Psoas muscle (tissue), 8 donors: ENCODE measurements around the gene CAP2. TPM values are rescaled to one million over a fixed set of nuclear protein-coding genes. Genes with fewer than 3 reads are reported as not detected.

ENCODE experiments used
- ATAC-seq, 4 donors: fragments of 200-7000 bp; cut with Tn5 transposase; one replicate each; pipeline ENCODE4 v1.9.1; 2020; ENCODE audit warnings: moderate library complexity in 3 of 4, mild to moderate bottlenecking in 2 of 4
- DNase-seq, 2 donors: peaks; one replicate each; pipeline ENCODE4 v3.0.0-alpha.2; 2020
- H3K27ac ChIP-seq: fragments of 200-600 bp; one replicate; pipeline ENCODE4 v1.8.0; 2022
- H3K27me3 ChIP-seq, 3 donors: fragments of 200-600 bp in 1 of 3; one replicate each; pipeline versions ENCODE4 v1.6.1 to v1.8.0; 2013 to 2022; ENCODE audit warnings: low read length in 2 of 3, mild to moderate bottlenecking in 2 of 3, moderate library complexity in 1 of 3; ENCODE audit not compliant: insufficient read depth in 3 of 3
- H3K36me3 ChIP-seq, 2 donors: fragments of 200-600 bp in 1 of 2; one replicate each; pipeline versions ENCODE4 v1.6.1 to v1.8.0; 2013 to 2022; ENCODE audit warnings: low read depth in 1 of 2, mild to moderate bottlenecking in 1 of 2, moderate library complexity in 1 of 2; ENCODE audit not compliant: insufficient read depth in 1 of 2
- H3K4me1 ChIP-seq: fragments of 200-600 bp; one replicate; pipeline ENCODE4 v1.8.0; 2022
- H3K4me3 ChIP-seq: fragments of 200-600 bp; one replicate; pipeline ENCODE4 v1.8.0; 2022; ENCODE audit warnings: mild to moderate bottlenecking
- H3K9me3 ChIP-seq: fragments of 200-600 bp; one replicate; pipeline ENCODE4 v1.8.0; 2022
- CTCF ChIP-seq: fragments of 200-600 bp; IDR thresholded peaks from one replicate; pipeline ENCODE4 v1.8.0; 2022; ENCODE audit warnings: antibody characterized with exemption
- WGBS, 3 donors: extraction: QIAGEN DNeasy Blood & Tissue Kit; methylation state at CpG; one replicate each; pipeline versions ENCODE4 v1.1.6 to v1.1.7; 2013; 5-methylcytosine and 5-hydroxymethylcytosine counted together
- intact Hi-C, 2 donors: fragments of 100-400 bp; cut with DNase I; formaldehyde crosslinking; loops; one replicate each; pipeline versions ENCODE4 v1.11.0 to v1.14.2; 2022
- polyA plus RNA-seq, 3 donors: library from polyadenylated mRNA; stranded (reverse); fragments of 200-250 nt; gene quantifications; one replicate each; pipeline ENCODE4 v1.2.3, GENCODE V29; 2013
- total RNA-seq, 4 donors: library from RNA; stranded (reverse); fragmentation: NEBNext Ultra II Directional in 2 of 4; extraction: Animal tissue kit (Norgen Biotek cat#: 25700) in 2 of 4; gene quantifications; one replicate each; pipeline versions ENCODE4 v1.2.1 to v1.2.4, GENCODE V29; 2021 to 2023
- donor health status: healthy with polysubstance abuse.
- donor health status: DM: no; HTN: no; CAD: no; lungs with moderate emphysema.
- donor health status: Bipolar disorder and iron deficiency.
- donor health status: healthy.
- donor health status: DM: yes; HTN: yes; CAD: no.
- donor health status: DM: no; HTN: no; CAD: no.
- donor health status: DM: no; HTN: no; CAD: no.
- donor health status: DM: yes; HTN: yes; CAD: no.

The CAP2 gene
- total and polyA plus RNA-seq, 7 donors = 176 to 452 (median 344) TPM

DNA sequence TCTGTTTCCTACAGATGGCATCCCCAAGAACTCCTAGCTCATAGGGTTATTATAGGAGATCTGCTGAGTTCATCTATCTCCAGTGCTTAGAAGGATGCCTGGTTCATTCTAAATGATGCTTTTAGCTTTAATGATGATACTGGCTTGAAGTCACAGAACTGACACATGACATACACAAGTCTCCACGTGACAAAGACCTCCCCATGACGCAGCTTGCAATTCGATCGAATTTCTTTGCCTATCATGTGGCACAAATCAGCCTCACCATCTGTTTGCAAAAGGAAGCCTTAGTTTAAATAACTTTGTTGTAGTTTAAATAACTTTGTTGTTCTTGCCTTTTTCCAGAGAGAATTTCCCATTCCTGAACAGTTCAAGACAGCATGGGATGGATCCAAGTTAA is 162.6 kb downstream of the CAP2 start:
- H3K36me3 ChIP-seq = peaks cover 2 to 65% of the 10 kb centered on the region in 2 donors
- intact Hi-C loops = loop anchor here in 1 of 2 donors (5.0 kb wide), 1 partner anchor 39 kb away; no protein-coding TSS in a partner anchor
- H3K27ac ChIP-seq = no peak overlapping the region
- no peaks in the 10 kb centered on the region for H3K9me3 ChIP-seq
- H3K4me1 ChIP-seq = no peaks in the 10 kb centered on the region
- no peak overlapping the region for H3K4me3 ChIP-seq
- WGBS, 3 donors = 73 to 79% (median 79%) methylated on average over 4 of the region's 4 CpGs
- H3K27me3 ChIP-seq = no peaks in the 10 kb centered on the region
- ATAC-seq = no peak
- no peak for TF ChIP-seq CTCF
- DNase-seq = no peak

- 92 to 94% (median 94%) methylated on average over 3 of the region's 3 CpGs for WGBS, 3 donors
- DNase-seq (no peak), ATAC-seq (no peak)
- H3K27me3 ChIP-seq = no peaks in the 10 kb centered on the region
- intact Hi-C loops = no loop called here
- no peaks in the 10 kb centered on the region for H3K9me3 ChIP-seq
- no peak overlapping the region for H3K4me3 ChIP-seq
- TF ChIP-seq CTCF = no peak
- H3K36me3 ChIP-seq = peaks cover 0 to 1% of the 10 kb centered on the region in 2 donors
- H3K27ac ChIP-seq = no peak overlapping the region
- H3K4me1 ChIP-seq = no peaks in the 10 kb centered on the region
Observed at GRCh38 chr6:17562636-17563035, 169.2 kb downstream of the CAP2 start.

DNA sequence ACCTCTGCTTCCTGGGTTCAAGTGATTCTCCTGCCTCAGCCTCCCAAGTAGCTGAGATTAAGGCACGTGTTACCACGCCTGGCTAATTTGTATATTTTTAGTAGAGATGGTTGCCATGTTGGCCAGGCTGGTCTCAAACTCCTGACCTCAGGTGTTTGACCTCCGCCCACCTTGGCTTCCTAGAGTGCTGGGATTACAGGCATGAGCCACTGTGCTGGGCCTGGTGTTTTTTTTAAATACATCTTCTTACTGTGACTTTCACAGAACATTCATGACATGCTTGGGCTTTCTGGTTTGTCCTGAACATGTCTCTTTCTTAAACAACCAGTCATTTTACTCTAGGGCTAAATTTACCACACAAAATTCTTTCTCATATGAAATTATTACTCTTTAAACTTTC is 172.0 kb downstream of the CAP2 start:
- DNase-seq (no peak), ATAC-seq (no peak)
- no peaks in the 10 kb centered on the region for H3K4me1 ChIP-seq
- H3K4me3 ChIP-seq = no peak overlapping the region
- H3K27ac ChIP-seq = no peak overlapping the region
- no peaks in the 10 kb centered on the region for H3K36me3 ChIP-seq
- no peaks in the 10 kb centered on the region for H3K27me3 ChIP-seq
- intact Hi-C loops = no loop called here
- no peaks in the 10 kb centered on the region for H3K9me3 ChIP-seq
- 82 to 96% (median 88%) methylated on average over 3 of the region's 3 CpGs for WGBS, 3 donors
- TF ChIP-seq CTCF = no peak

DNA sequence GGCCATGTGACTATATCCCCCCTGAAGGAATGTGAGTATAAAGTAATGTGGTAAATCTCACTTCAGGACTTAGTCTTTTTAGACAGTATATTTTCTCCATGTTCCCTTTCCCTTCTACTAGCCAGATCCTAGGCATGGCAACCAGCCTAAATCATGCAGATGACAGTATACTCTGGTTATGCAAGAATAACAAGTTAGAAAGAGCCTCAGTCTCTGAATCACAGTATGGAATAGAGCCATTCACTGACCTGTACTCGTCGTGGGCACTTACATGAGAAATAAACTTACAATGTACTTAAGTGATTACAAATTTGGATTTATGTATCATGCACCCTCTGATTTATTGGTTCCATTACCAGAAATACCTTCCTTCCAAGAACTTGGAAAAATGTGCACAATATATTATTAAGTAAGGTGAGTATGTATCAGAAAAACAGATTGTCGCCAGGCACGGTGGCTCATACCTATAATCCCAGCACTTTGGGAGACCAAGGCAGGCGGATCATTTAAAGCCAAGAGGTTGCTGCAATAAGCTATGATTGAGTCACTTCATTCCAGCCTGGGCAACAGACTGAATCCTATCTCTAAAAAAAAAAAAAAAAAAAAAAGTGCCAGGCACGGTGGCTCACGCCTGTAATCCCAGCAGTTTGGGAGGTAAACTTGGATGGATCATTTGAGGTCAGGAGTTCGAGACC is 181.6 kb downstream of the CAP2 start:
- intact Hi-C loops = no loop called here
- H3K36me3 ChIP-seq = no peaks in the 10 kb centered on the region

More for the DNA sequence above, 181.6 kb downstream of the CAP2 start:
- no peak overlapping the region for H3K4me3 ChIP-seq
- peaks cover 9% of the 10 kb centered on the region for H3K9me3 ChIP-seq
- H3K27me3 ChIP-seq = no peaks in the 10 kb centered on the region
- TF ChIP-seq CTCF = no peak
- H3K27ac ChIP-seq = no peak overlapping the region
- DNase-seq = no peak
- WGBS, 3 donors = 78 to 80% (median 78%) methylated on average over 7 to 8 of the region's 8 CpGs
- ATAC-seq = peak; percentile 76 to 90 (median 85)
- no peaks in the 10 kb centered on the region for H3K4me1 ChIP-seq
